IPS DF 19.7 (cell line): ENCODE measurements around the gene BRCA1.
"Not testable (repeated sequence)": the region's sequence is repeated elsewhere in the genome, so short reads cannot be mapped to it uniquely, and the experiment has no call there.

Source experiments
- DNase-seq: peaks from one replicate; pipeline ENCODE4 v3.0.0-alpha.2; 2013; ENCODE audit warnings: low read depth, low spot score

Gene BRCA1

DNA sequence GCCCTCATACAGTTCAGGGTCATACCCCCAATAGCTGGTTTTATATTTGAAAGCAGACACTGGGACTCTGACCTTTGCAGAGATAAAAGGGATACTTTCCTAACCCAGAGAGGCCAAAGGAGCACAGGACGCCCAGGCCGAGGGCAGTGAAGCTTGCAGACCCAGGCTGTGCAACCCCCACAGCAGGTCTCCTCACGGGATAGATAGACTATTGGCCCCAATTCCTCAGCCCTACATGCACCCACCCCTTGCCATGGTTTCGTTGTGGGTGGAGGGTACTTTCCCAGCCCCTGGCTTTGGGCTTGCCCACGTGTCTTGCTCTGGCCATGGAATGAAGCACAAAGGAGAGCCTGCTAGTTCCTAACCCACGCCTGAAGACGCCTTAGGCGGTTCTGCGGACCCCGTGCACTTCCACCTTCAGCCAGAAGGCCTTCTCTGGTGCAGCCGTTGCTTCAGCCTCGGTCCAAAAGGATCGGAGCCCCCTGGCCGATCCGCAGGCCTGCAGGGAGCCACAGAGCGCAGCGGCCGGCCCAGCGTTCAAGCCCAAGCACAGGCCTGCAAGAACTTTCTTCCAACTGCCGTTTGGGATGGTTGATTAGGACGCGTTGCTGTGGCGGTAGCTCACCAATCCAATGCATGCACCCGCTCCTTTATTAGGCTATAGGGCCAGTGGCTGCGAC lies 9.8 kb upstream of the BRCA1 start:
- no peak for DNase-seq

DNA sequence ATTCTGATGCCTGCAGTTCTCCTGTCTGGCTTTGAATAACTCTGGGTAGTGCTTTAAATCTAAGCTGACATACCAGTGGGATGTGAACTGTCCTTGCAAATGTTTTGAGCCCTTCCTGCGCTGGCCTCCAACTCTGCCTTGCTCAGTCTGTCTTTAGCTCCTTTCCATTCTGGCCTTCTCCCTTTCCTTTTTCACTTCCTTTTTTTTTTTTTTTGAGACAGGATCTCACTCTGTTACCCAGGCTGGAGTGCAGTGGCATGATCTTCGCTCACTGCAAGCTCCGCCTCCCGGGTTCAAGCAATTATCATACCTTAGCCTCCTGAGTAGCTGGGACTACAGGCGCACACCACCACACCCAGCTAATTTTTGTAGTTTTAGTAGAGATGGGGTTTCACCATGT lies 8.3 kb upstream of the BRCA1 start:
- DNase-seq = not testable (repeated sequence)

DNA sequence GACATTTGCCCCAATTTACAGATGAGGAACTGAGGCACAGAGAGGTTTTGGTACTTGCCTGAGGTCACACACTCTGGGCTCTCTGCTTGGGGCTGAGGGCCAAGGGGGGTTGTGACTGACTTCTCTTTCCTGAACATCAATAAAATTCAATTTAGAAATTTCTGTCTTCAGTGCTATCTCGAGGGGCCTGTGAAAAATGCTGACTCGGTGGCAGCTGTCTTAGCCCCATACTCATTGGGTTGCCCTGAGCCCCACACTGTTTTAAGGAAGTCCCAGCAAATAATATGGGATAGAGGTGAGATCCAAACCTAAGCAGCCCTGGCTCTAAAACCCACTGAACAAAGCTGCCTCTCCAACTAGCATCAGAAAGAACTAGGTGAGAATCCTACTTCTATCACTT lies 7.0 kb upstream of the BRCA1 start:
- no peak for DNase-seq

DNA sequence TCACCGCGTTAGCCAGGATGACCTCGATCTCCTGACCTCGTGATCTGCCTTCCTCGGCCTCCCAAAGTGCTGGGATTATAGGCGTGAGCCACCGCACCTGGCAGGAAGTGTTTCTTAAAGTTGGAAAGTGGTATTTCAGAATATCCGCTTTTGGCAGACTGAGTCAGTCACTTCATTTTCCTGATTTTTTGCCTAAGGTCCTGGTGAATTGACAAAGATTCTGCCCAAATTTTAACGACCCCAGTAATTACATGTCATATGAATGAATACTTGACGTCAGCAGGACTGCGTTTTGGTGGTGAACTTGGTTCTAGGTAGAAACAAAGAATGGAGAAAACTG lies 4.5 kb upstream of the BRCA1 start:
- no peak for DNase-seq

DNA sequence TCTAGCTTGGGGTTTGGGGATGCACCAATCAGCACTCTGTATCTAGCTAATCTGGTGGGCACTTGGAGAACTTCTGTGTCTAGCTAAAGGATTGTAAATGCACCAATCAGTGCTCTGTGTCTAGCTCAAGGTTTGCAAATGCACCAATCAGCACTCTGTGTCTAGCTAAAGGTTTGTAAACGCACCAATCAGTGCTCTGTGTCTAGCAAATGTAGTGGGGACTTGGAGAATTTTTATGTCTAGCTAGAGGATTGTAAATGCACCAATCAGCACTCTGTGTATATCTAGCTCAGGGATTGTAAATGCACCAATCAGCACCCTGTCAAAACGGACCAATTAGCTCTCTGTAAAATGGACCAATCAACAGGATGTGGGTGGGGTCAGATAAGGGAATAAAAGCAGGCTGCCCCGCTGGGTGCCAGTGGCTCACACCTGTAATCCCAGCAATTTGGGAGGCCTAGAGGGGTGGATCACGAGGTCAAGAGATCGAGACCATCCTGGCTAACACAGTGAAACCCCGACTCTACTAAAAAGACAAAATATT lies 2.2 kb upstream of the BRCA1 start:
- DNase-seq = not testable (repeated sequence)

DNA sequence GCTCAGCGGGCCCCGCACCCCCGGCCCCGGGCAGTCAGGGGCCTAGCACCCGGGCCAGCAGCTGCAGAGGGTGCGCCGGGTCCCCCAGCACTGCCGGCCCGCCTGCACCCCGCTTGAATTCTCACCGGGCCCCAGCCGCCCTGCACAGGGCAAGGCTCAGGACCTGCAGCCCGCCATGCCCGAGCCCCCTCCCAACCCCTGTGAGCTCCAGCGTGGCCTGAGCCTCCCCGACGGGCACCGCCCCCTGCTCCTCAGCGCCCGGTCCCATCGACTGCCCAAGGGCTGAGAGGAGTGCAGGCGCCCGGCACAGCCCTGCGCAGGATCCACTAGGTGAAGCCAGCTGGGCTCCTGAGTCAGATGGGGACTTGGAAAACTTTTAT lies 1.7 kb upstream of the BRCA1 start:
- DNase-seq = no peak

DNA sequence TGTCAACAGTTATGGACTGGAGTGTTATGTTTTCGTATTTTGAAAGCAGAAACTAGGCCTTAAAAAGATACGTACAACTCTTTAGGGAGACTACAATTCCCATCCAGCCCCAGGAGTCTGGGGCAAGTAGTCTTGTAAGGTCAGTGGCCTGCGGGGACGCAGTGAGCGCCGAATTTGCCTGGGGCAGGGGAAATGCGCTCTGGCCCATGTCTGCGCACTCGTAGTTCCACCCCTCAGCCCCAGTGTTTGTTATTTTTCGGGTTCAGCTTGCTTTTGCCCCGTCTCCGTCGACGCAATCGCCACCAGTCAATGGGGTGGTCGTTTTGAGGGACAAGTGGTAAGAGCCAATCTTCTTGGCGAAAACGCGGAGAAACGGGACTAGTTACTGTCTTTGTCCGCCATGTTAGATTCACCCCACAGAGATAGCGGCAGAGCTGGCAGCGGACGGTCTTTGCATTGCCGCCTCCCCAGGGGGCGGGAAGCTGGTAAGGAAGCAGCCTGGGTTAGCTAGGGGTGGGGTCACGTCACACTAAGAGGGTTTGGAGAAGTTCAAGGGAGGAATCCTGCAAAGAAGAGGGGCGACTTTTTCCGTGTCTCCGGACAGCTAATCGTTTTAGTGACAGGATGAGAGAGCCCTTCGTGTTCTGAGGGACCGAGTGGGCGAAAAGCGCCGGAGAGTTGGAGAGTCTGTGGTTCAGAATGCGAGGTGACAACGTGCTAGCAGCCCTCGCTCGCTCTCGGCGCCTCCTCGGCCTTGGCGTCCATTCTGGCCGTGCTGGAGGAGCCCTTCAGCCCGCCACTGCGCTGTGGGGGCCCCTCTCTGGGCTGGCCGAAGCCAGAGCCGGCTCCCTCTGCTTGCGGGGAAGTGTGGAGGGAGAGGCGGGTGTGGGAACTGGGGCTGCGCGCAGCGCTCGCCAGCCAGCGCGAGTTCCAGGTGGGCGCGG lies 1.1 kb upstream of the BRCA1 start:
- DNase-seq = no peak

DNA sequence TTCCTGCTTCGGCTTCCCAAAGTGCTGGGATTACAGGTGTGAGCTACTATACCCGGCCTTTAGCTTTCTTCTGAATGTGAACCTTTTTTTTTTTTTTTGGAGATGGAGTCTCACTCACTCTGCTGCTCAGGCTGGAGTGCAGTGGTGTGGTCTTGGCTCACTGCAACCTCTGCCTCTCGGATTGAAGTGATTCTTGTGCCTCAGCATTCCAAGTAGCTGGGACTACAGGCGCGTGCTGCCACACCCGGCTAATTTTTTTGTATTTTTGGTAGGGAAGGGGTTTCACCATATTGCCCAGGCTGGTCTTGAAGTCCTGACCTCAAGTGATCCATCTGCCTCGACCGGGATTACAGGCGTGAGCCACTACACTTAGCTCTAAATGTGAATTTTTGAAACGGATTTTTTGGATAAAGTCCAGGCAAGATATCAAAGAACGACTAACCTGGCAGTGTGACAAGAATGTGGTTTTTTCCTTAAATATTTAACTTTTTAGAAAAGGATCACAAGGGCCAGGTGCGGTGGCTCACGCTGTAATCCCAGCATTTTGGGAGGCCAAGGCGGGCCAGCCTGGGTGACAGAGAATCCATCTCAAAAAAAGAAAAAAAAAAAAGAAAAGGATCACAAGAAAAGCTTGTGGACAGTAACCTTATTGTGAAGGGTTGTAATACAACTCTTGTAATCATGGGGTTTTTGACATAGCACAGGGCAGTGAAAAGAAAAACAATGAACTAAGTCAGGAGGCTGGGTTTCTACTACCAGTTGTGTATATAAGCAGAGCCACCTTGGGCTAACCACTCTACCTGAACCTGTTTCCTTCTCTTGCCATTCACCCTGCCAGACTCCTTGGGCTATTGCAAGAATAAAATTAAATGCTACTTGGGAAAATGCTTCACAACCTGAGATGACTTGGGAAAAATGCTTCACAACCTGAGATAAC lies 6.2 kb downstream of the BRCA1 start:
- no peak for DNase-seq

DNA sequence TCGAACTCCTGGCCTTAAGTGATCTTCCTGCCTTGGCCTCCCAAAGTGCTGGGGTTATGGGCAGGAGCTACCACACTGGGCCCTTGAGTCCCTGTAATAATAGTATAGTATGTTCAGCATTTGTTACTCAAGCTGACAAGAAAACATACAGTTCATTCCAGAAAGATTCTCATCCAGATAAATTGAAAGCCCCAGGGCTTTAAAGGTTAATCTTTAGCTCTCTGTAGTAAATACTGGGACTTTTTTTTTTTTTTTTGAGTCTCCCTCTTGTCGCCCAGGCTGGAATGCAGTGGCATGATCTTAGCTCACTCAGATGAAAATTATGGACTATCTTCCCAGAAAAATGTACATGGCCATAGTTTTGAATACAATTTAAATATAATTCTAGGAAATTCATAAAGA lies 11.0 kb downstream of the BRCA1 start:
- DNase-seq = no peak

DNA sequence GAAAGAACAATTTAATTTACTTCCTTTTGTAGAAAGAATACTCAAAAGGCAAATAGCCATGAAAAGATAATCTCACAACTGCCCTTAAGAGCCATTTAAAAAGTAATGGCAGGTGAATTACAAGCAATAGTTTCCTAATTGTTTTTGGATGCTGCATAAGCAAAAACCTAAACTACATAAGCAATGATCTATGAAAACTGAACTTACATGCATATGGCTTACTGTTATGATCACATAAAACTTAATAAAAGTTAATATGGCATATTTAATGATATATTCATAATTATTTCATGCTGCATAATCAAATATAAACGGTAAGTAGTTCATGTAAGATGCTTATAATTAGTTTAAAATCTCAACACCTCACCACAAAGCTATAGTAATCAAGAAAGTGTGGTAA lies 18.6 kb downstream of the BRCA1 start:
- DNase-seq = no peak

DNA sequence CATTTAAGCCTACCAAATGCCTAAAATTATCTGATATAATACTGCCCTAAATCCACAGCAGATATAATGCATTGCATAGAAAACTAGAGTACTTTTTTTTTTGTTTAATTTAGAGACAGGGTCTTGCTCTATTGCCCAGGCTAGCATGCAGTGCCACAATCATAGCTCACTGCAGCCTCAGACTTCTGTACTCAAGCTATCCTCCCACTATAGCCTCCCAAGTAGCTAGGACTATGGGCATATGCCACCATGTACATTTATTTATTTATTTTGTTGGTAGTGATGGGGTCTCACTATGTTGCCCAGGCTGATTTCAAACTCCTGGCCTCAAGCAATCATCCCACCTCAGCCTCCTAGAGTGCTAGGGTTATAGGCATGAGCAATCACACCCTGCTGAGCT lies 20.0 kb downstream of the BRCA1 start:
- DNase-seq = no peak

DNA sequence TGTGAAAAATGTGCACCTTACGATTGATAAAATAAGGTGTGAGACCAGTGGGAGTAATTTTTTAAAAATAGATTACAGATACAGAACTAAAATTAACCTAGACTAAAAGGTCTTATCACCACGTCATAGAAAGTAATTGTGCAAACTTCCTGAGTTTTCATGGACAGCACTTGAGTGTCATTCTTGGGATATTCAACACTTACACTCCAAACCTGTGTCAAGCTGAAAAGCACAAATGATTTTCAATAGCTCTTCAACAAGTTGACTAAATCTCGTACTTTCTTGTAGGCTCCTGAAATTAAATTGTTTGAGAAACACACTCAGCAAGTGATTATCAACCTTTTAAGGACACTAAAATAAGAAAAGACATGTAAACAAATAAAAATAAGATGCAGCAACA lies 20.5 kb downstream of the BRCA1 start:
- no peak for DNase-seq

DNA sequence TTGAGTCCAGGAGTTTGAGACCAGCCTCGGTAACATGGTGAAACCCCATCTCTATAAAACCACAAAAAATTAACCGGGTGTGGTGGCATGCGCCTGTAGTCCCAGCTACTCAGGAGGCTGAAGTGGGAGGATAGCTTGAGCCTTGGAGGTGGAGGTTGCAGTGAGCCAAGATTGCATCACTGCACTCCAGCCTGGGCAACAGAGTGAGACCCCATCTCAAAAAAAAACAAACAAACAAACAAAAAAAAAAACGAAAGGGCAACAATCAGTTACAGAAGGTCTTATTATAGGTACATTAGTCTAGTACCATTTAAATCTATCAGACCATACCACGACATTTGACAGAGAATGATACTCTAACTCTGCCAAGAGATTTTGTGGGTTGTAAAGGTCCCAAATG lies 29.8 kb downstream of the BRCA1 start:
- not testable (repeated sequence) for DNase-seq

DNA sequence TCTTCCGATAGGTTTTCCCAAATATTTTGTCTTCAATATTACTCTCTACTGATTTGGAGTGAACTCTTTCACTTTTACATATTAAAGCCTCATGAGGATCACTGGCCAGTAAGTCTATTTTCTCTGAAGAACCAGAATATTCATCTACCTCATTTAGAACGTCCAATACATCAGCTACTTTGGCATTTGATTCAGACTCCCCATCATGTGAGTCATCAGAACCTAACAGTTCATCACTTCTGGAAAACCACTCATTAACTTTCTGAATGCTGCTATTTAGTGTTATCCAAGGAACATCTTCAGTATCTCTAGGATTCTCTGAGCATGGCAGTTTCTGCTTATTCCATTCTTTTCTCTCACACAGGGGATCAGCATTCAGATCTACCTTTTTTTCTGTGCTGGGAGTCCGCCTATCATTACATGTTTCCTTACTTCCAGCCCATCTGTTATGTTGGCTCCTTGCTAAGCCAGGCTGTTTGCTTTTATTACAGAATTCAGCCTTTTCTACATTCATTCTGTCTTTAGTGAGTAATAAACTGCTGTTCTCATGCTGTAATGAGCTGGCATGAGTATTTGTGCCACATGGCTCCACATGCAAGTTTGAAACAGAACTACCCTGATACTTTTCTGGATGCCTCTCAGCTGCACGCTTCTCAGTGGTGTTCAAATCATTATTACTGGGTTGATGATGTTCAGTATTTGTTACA lies 30.9 kb downstream of the BRCA1 start:
- DNase-seq = no peak

DNA sequence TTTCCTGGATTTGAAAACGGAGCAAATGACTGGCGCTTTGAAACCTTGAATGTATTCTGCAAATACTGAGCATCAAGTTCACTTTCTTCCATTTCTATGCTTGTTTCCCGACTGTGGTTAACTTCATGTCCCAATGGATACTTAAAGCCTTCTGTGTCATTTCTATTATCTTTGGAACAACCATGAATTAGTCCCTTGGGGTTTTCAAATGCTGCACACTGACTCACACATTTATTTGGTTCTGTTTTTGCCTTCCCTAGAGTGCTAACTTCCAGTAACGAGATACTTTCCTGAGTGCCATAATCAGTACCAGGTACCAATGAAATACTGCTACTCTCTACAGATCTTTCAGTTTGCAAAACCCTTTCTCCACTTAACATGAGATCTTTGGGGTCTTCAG lies 32.3 kb downstream of the BRCA1 start:
- DNase-seq = no peak

DNA sequence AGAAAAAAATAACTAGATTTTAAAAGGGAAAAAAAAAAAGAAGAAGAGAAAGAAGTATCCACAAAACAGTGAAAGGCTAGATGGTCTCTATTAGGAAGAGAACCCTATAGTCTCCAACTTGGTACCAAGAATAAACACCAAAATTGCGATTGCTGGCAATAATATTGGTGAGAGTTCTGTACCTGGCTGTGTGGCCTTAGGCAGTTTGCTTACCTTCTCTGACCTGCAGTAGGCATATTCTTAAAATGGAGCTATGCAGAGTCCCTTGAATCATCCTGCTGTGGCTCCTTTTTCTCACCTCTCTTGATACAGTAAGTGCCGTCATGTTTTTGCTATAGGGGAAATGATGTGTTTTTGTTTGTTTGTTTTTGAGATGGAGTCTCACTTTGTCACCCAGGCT lies 35.1 kb downstream of the BRCA1 start:
- no peak for DNase-seq

DNA sequence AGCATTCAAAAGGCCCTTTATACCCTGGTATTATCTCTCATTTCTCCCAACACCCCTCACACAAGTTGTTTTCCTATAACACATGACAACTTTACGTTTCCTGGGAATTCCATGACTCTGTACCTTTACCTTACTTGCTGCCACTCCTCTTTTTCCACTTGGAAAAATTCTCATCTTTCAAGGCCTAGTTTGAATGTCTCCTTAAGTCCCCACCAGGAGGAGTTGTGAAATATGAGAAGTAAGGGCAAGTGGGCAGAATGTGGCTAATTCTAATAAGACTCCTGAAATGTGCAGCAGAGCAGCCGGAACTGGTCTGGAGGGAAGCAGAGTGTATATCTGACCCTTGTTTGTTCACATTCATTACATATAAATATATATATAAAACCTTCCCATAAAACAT lies 39.7 kb downstream of the BRCA1 start:
- DNase-seq = no peak

DNA sequence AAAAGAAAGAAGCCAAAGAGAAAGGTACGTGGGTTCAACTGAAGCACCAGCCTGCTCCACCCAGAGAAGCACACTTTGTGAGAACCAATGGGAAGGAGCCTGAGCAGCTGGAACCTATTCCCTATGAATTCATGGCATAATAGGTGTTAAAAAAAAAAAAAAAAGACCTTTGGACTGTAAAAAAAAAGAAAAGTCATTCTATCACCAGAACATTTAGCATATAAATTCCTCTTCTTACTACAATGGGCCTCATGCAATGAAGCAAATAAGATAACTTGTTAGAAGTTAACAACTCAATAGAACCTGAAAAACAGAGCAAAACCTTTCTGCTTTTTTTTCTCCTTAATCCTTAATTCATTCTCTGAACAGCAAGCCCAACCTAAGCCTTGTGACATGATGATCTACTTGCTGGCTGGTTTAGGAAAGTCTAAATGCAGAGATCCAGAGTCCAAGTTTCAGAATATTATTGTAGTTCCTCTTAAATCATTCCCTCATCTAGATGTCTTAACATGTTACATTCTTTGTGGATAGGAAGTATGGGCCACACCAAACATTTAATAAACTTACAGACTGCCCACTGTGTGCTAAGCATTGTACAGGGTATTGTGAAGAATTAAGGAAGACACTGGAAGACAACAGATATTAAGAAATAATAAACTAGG lies 45.4 kb downstream of the BRCA1 start:
- DNase-seq = no peak

DNA sequence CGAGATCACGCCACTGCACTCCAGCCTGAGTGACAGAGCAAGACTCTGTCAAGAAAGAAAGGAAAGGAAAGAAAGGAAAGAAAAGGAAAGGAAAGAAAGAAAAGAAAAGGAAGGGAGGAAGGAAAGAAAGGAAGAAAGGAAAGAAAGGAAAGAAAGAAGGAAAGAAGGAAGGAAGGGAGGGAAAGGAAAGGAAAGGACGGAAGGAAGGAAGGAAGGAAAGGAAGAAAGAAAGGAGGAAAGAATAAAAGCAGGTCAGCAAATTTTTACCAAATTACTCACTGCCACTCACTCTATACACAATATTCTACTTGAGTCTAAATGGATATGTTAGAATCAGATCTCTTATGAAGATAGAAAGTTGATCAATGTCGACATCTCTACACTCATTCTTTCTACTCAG lies 50.3 kb downstream of the BRCA1 start:
- DNase-seq = no peak

DNA sequence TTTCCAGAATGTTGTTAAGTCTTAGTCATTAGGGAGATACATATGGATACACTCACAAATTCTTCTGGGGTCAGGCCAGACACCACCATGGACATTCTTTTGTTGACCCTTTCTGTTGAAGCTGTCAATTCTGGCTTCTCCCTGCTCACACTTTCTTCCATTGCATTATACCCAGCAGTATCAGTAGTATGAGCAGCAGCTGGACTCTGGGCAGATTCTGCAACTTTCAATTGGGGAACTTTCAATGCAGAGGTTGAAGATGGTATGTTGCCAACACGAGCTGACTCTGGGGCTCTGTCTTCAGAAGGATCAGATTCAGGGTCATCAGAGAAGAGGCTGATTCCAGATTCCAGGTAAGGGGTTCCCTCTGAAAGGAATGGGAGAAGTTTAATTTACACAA lies 54.3 kb downstream of the BRCA1 start:
- no peak for DNase-seq

DNA sequence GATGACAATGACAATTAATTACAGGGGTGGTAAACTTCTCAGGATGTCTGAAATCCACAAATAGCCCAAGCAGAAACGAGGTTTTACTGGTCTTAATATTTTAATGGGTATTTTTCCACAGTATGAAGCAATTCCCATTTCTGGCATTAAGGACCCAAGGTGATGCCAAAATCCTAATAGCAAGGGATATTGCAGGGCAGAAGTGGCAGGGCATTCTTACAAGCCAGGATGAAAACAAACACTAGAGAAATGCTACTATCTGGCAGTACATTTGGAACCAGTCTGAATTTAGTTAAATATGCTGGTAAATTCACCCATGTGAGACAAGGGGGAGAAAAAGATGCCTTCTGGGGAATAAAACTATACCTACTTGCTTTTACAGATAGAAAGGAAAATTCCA lies 54.9 kb downstream of the BRCA1 start:
- no peak for DNase-seq
